ENCODE results near the gene TIGD6. TPM values are rescaled to one million over a fixed set of nuclear protein-coding genes. Genes with fewer than 3 reads are reported as not detected.

Gene TIGD6
- 3.5 and 4.2 TPM in 2 replicates for total RNA-seq

- CTCF ChIA-PET = interaction anchor here (1.0 to 2.8 kb wide), 4 partner anchors 10 to 169 kb away, joined by 3 to 10 read pairs (median 6); no protein-coding TSS in a partner anchor
- POLR2A ChIA-PET = interaction anchor here (0.7 to 2.6 kb wide), 10 partner anchors 10 to 450 kb away, joined by 3 to 39 read pairs (median 4); partner anchors contain the start of genes CD74, CSNK1A1 and SLC26A2
- Mint-ChIP-seq H3K27me3 (no peaks in the 10 kb centered on the region), H3K4me1 (peaks cover 28% of the 10 kb centered on the region), H3K9me3 (no peaks in the 10 kb centered on the region), H3K36me3 (ENCODE audit: low read depth) (peaks cover 34% of the 10 kb centered on the region), H3K4me3 (peak within 1 kb of the TSS; percentile 95), H3K27ac (peak within 1 kb of the TSS; percentile 91)
- ATAC-seq (ENCODE audit: low read depth) = peak; percentile 85
- TF ChIP-seq, protein P1, sequence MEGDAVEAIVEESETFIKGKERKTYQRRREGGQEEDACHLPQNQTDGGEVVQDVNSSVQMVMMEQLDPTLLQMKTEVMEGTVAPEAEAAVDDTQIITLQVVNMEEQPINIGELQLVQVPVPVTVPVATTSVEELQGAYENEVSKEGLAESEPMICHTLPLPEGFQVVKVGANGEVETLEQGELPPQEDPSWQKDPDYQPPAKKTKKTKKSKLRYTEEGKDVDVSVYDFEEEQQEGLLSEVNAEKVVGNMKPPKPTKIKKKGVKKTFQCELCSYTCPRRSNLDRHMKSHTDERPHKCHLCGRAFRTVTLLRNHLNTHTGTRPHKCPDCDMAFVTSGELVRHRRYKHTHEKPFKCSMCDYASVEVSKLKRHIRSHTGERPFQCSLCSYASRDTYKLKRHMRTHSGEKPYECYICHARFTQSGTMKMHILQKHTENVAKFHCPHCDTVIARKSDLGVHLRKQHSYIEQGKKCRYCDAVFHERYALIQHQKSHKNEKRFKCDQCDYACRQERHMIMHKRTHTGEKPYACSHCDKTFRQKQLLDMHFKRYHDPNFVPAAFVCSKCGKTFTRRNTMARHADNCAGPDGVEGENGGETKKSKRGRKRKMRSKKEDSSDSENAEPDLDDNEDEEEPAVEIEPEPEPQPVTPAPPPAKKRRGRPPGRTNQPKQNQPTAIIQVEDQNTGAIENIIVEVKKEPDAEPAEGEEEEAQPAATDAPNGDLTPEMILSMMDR (IDR thresholded peaks at IDR 0.05) = no peak
- intact Hi-C loops (cut with micrococcal nuclease) = loop anchor here (1.0 to 5.0 kb wide), 9 partner anchors 40 to 1772 kb away; partner anchors contain the start of genes CSNK1A1, G3BP1, PPARGC1B and SLC26A2
- DNase-seq = peak; percentile 87
These were observed at the start of gene TIGD6, which contains the start of gene HMGXB3 for GRCh38 chr5:150000256-150000989. Gene TIGD6 (minus strand): TSS chr5:150000654. CDS start chr5:149996348, 4,306 bp downstream. Gene HMGXB3 (plus strand): TSS chr5:150000739. CDS start chr5:150004853, 4,114 bp downstream.

- intact Hi-C loops (cut with micrococcal nuclease) = no loop called here
- peaks cover 97% of the 10 kb centered on the region for H3K36me3 Mint-ChIP-seq (ENCODE audit: low read depth)
- TF ChIP-seq, protein P1 (IDR thresholded peaks at IDR 0.05) = no peak
- peaks cover 6% of the 10 kb centered on the region for H3K4me1 Mint-ChIP-seq
- no peaks in the 10 kb centered on the region for H3K27me3 Mint-ChIP-seq
- CTCF ChIA-PET = no interaction called here
- H3K4me3 Mint-ChIP-seq = no peak overlapping the region
- no peak for DNase-seq
- POLR2A ChIA-PET = no interaction called here
- H3K9me3 Mint-ChIP-seq = no peaks in the 10 kb centered on the region
- H3K27ac Mint-ChIP-seq = no peak overlapping the region
- ATAC-seq (ENCODE audit: low read depth) = no peak
These were observed 45.6 kb upstream of the TIGD6 start for GRCh38 chr5:150046031-150046430.

DNA sequence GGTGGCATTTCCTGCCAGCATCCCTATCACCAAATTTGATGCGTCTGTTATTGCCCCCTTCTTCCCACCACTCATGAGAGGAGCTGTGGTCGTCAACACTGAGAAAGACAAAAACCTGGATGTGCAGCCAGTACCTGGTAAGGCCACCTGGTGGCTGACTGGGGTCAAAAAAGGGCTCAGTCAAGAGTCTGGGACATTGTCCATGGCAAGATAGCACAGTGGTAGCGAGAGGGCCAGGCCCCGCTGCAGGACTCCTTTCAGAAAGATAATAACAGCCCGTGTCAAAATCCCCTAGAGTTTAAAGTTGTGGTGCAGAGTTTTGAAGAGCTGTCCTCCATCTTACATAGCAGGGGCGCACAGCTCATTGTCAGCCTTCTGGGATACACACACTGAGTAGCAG is 45.1 kb upstream of the TIGD6 start:
- H3K4me3 Mint-ChIP-seq = no peak overlapping the region
- no peaks in the 10 kb centered on the region for H3K27me3 Mint-ChIP-seq
- ATAC-seq (ENCODE audit: low read depth) = no peak
- DNase-seq = no peak
- intact Hi-C loops (cut with micrococcal nuclease) = no loop called here
- peaks cover 97% of the 10 kb centered on the region for H3K36me3 Mint-ChIP-seq (ENCODE audit: low read depth)
- ChIA-PET POLR2A (interaction anchor here (0.6 kb wide), 1 partner anchor 215 kb away, joined by 3 read pairs; no protein-coding TSS in a partner anchor), CTCF (no interaction called here)
- no peak overlapping the region for H3K27ac Mint-ChIP-seq
- no peaks in the 10 kb centered on the region for H3K9me3 Mint-ChIP-seq
- H3K4me1 Mint-ChIP-seq = peaks cover 6% of the 10 kb centered on the region
- TF ChIP-seq, protein P1 (IDR thresholded peaks at IDR 0.05) = no peak

DNA sequence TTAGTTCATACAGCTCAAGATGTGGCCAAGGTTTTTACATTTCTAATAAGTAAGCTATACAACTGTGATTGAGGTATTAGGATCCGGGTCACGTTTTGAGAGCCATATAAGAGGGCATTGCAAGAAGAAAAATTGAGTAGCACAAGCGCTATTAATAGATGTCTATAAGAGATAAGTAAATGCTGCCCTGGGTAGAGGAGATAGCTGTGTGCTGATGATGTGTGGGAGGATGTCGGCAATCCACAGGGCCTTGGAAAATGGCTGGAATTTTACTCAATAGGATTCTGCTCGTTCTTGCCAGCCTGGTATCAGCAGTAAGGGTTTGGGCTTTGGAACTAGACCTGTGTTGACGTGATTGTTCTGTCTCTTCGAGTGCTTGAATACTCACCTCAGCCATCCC is 44.3 kb upstream of the TIGD6 start:
- Mint-ChIP-seq H3K4me1 (peaks cover 6% of the 10 kb centered on the region), H3K27ac (no peak overlapping the region), H3K36me3 (ENCODE audit: low read depth) (peaks cover 95% of the 10 kb centered on the region), H3K4me3 (no peak overlapping the region), H3K9me3 (no peaks in the 10 kb centered on the region), H3K27me3 (no peaks in the 10 kb centered on the region)
- DNase-seq (no peak), ATAC-seq (ENCODE audit: low read depth) (no peak)
- ChIA-PET CTCF (no interaction called here), POLR2A (interaction anchor here (0.6 kb wide), 1 partner anchor 214 kb away, joined by 3 read pairs; no protein-coding TSS in a partner anchor)
- TF ChIP-seq, protein P1 (IDR thresholded peaks at IDR 0.05) = no peak
- intact Hi-C loops (cut with micrococcal nuclease) = no loop called here

GRCh38 chr5:150044329-150044681 is 43.9 kb upstream of the TIGD6 start:
- ChIA-PET POLR2A (no interaction called here), CTCF (no interaction called here)
- no peak for DNase-seq
- H3K27ac Mint-ChIP-seq = no peak overlapping the region
- H3K4me3 Mint-ChIP-seq = no peak overlapping the region
- peaks cover 95% of the 10 kb centered on the region for H3K36me3 Mint-ChIP-seq (ENCODE audit: low read depth)
- H3K9me3 Mint-ChIP-seq = no peaks in the 10 kb centered on the region
- H3K27me3 Mint-ChIP-seq = no peaks in the 10 kb centered on the region
- intact Hi-C loops (cut with micrococcal nuclease) = no loop called here
- H3K4me1 Mint-ChIP-seq = peaks cover 6% of the 10 kb centered on the region
- TF ChIP-seq, protein P1 (IDR thresholded peaks at IDR 0.05) = no peak
- ATAC-seq (ENCODE audit: low read depth) = no peak
